Stimulated activated naive CD8-positive, alpha-beta T cell treated with anti-CD3 and anti-CD28 coated beads, Interleukin-15, Interleukin-2, amounts not matched to agents 100 ng/mL and 50 ng/mL, for 24 hours (primary cell): ENCODE measurements around the gene KRT36.

Experiments used
- H3K27ac Mint-ChIP-seq: one replicate; pipeline ENCODE4 v1.8.0; 2021; ENCODE audit warnings: mild to moderate bottlenecking, mixed read lengths
- H3K27me3 Mint-ChIP-seq: one replicate; pipeline ENCODE4 v1.8.0; 2021; ENCODE audit warnings: mixed read lengths
- H3K36me3 Mint-ChIP-seq: one replicate; pipeline ENCODE4 v1.8.0; 2021; ENCODE audit warnings: low read depth, mixed read lengths
- H3K4me1 Mint-ChIP-seq: one replicate; pipeline ENCODE4 v1.8.0; 2021; ENCODE audit warnings: low read depth, mixed read lengths
- H3K4me3 Mint-ChIP-seq: one replicate; pipeline ENCODE4 v1.8.0; 2021; ENCODE audit warnings: mild to moderate bottlenecking, mixed read lengths
- H3K9me3 Mint-ChIP-seq: one replicate; pipeline ENCODE4 v1.8.0; 2021; ENCODE audit warnings: mixed read lengths

The KRT36 gene

GRCh38 chr17:41489531-41489930 is at the start of gene KRT36:
KRT36 (minus strand) TSS chr17:41489910; CDS start chr17:41489864, 46 bp downstream.
- Mint-ChIP-seq H3K27me3 (no peaks in the 10 kb centered on the region), H3K9me3 (no peaks in the 10 kb centered on the region), H3K4me3 (no peak within 1 kb of the TSS), H3K36me3 (no peaks in the 10 kb centered on the region), H3K27ac (no peak within 1 kb of the TSS), H3K4me1 (no peaks in the 10 kb centered on the region)

GRCh38 chr17:41539071-41539492 is 49.4 kb upstream of the KRT36 start:
- H3K27ac Mint-ChIP-seq, result no peak overlapping the region

GRCh38 chr17:41538565-41538991 is 48.9 kb upstream of the KRT36 start:
- Mint-ChIP-seq H3K27me3 (peaks cover 17% of the 10 kb centered on the region), H3K4me1 (no peaks in the 10 kb centered on the region), H3K27ac (no peak overlapping the region), H3K36me3 (no peaks in the 10 kb centered on the region), H3K9me3 (no peaks in the 10 kb centered on the region), H3K4me3 (no peak overlapping the region)

More at GRCh38 chr17:41539071-41539492, 49.4 kb upstream of the KRT36 start:
- Mint-ChIP-seq H3K36me3 (no peaks in the 10 kb centered on the region), H3K4me3 (no peak overlapping the region), H3K27me3 (peaks cover 13% of the 10 kb centered on the region), H3K9me3 (no peaks in the 10 kb centered on the region), H3K4me1 (no peaks in the 10 kb centered on the region)

GRCh38 chr17:41537990-41538389 is 48.3 kb upstream of the KRT36 start:
- Mint-ChIP-seq H3K27me3 (peaks cover 17% of the 10 kb centered on the region), H3K4me1 (no peaks in the 10 kb centered on the region), H3K36me3 (no peaks in the 10 kb centered on the region), H3K4me3 (no peak overlapping the region), H3K27ac (no peak overlapping the region), H3K9me3 (no peaks in the 10 kb centered on the region)

GRCh38 chr17:41537614-41537954 is 47.9 kb upstream of the KRT36 start:
- Mint-ChIP-seq H3K9me3 (no peaks in the 10 kb centered on the region), H3K27me3 (peaks cover 22% of the 10 kb centered on the region), H3K4me3 (no peak overlapping the region), H3K4me1 (no peaks in the 10 kb centered on the region), H3K36me3 (no peaks in the 10 kb centered on the region), H3K27ac (no peak overlapping the region)

- Mint-ChIP-seq H3K4me3 (no peak overlapping the region), H3K27ac (no peak overlapping the region), H3K36me3 (no peaks in the 10 kb centered on the region), H3K9me3 (no peaks in the 10 kb centered on the region), H3K27me3 (peaks cover 27% of the 10 kb centered on the region), H3K4me1 (no peaks in the 10 kb centered on the region)
Measured at GRCh38 chr17:41536741-41537613, 47.3 kb upstream of the KRT36 start.

GRCh38 chr17:41535764-41536481 is 46.2 kb upstream of the KRT36 start:
- peaks cover 35% of the 10 kb centered on the region for H3K27me3 Mint-ChIP-seq
- no peaks in the 10 kb centered on the region for H3K4me1 Mint-ChIP-seq

GRCh38 chr17:41534899-41535546 is 45.3 kb upstream of the KRT36 start:
- no peaks in the 10 kb centered on the region for H3K36me3 Mint-ChIP-seq
- H3K27me3 Mint-ChIP-seq, result peaks cover 43% of the 10 kb centered on the region
- H3K27ac Mint-ChIP-seq, result no peak overlapping the region
- H3K4me3 Mint-ChIP-seq, result no peak overlapping the region
- no peaks in the 10 kb centered on the region for H3K4me1 Mint-ChIP-seq
- no peaks in the 10 kb centered on the region for H3K9me3 Mint-ChIP-seq

More at GRCh38 chr17:41535764-41536481, 46.2 kb upstream of the KRT36 start:
- Mint-ChIP-seq H3K4me3 (no peak overlapping the region), H3K9me3 (no peaks in the 10 kb centered on the region), H3K27ac (no peak overlapping the region), H3K36me3 (no peaks in the 10 kb centered on the region)

- H3K27ac Mint-ChIP-seq, result no peak overlapping the region
- H3K9me3 Mint-ChIP-seq, result no peaks in the 10 kb centered on the region
- H3K4me1 Mint-ChIP-seq, result peaks cover 1% of the 10 kb centered on the region
- H3K4me3 Mint-ChIP-seq, result no peak overlapping the region
- H3K27me3 Mint-ChIP-seq, result peaks cover 57% of the 10 kb centered on the region
- no peaks in the 10 kb centered on the region for H3K36me3 Mint-ChIP-seq
Measured at GRCh38 chr17:41533613-41534012, 43.9 kb upstream of the KRT36 start.

GRCh38 chr17:41532947-41533570 is 43.3 kb upstream of the KRT36 start:
- Mint-ChIP-seq H3K9me3 (no peaks in the 10 kb centered on the region), H3K36me3 (no peaks in the 10 kb centered on the region), H3K4me3 (no peak overlapping the region), H3K4me1 (peaks cover 5% of the 10 kb centered on the region), H3K27ac (no peak overlapping the region), H3K27me3 (peaks cover 61% of the 10 kb centered on the region)

- no peaks in the 10 kb centered on the region for H3K9me3 Mint-ChIP-seq
- H3K27me3 Mint-ChIP-seq, result peaks cover 61% of the 10 kb centered on the region
- no peaks in the 10 kb centered on the region for H3K36me3 Mint-ChIP-seq
- no peak overlapping the region for H3K27ac Mint-ChIP-seq
- H3K4me3 Mint-ChIP-seq, result no peak overlapping the region
- H3K4me1 Mint-ChIP-seq, result peaks cover 9% of the 10 kb centered on the region
Measured at GRCh38 chr17:41531993-41532392, 42.3 kb upstream of the KRT36 start.

GRCh38 chr17:41530062-41531048 is 40.6 kb upstream of the KRT36 start:
- Mint-ChIP-seq H3K9me3 (no peaks in the 10 kb centered on the region), H3K27me3 (peaks cover 64% of the 10 kb centered on the region), H3K4me3 (no peak overlapping the region), H3K4me1 (peaks cover 9% of the 10 kb centered on the region), H3K27ac (no peak overlapping the region), H3K36me3 (no peaks in the 10 kb centered on the region)

GRCh38 chr17:41529491-41529915 is 39.8 kb upstream of the KRT36 start:
- peaks cover 62% of the 10 kb centered on the region for H3K27me3 Mint-ChIP-seq
- H3K27ac Mint-ChIP-seq, result no peak overlapping the region
- H3K36me3 Mint-ChIP-seq, result no peaks in the 10 kb centered on the region
- H3K4me3 Mint-ChIP-seq, result no peak overlapping the region
- peaks cover 9% of the 10 kb centered on the region for H3K4me1 Mint-ChIP-seq
- H3K9me3 Mint-ChIP-seq, result no peaks in the 10 kb centered on the region

- no peaks in the 10 kb centered on the region for H3K36me3 Mint-ChIP-seq
- no peaks in the 10 kb centered on the region for H3K9me3 Mint-ChIP-seq
- H3K4me3 Mint-ChIP-seq, result no peak overlapping the region
- no peak overlapping the region for H3K27ac Mint-ChIP-seq
- H3K27me3 Mint-ChIP-seq, result peaks cover 61% of the 10 kb centered on the region
- H3K4me1 Mint-ChIP-seq, result peaks cover 9% of the 10 kb centered on the region
Measured at GRCh38 chr17:41528959-41529353, 39.2 kb upstream of the KRT36 start.
